HCT116 (cell line): ENCODE results near the gene TMEM26. TPM values are rescaled to one million over a fixed set of nuclear protein-coding genes. Genes with fewer than 3 reads are reported as not detected.

Experiments
- ATAC-seq: fragments of 200-7000 bp; cut with Tn5 transposase; 2 replicates; pipeline ENCODE4 v1.9.1; 2020; ENCODE audit warnings: mild to moderate bottlenecking, moderate library complexity
- BruUV-seq: library from RNA; stranded (reverse); fragments of 400-500 nt; replicated peaks from 2 replicates; lab custom pipeline; 2021; lab: Mats Ljungman, UMichigan
- CTCF ChIA-PET: fragments of 300-600 bp; sonication (Branson Sonifier 250); formaldehyde crosslinking; loops from one replicate; lab custom pipeline; 2021; ENCODE audit warnings: antibody characterized with exemption; lab: Charles Lee
- POLR2A ChIA-PET: fragments of 300-600, 350-600 bp; sonication (Branson Sonifier 250); formaldehyde crosslinking; loops from one replicate; lab custom pipeline; 2021; ENCODE audit warnings: antibody characterized with exemption; lab: Charles Lee
- RAD21 ChIA-PET, 2 experiments: fragments of 300-600 bp; sonication (Branson Sonifier 250); formaldehyde crosslinking; loops; one replicate each; lab custom pipeline; 2023; ENCODE audit warnings: low total read pairs in 2 of 2; ENCODE audit not compliant: uncharacterized antibody in 2 of 2, unreplicated experiment in 2 of 2, low non-redundant PET in 1 of 2; lab: Charles Lee
- DNase-seq: peaks from one replicate; pipeline ENCODE4 v3.0.0-alpha.2; 2010; ENCODE audit warnings: low read depth, low spot score
- H2AFZ ChIP-seq: fragments of 200-600 bp; shearing (Covaris generic), sonication (generic); 2 replicates; pipeline ENCODE4 v1.6.1; 2017; ENCODE audit warnings: low read depth, mixed run types, mixed read lengths, antibody characterized with exemption, low read length; ENCODE audit not compliant: poor library complexity, severe bottlenecking
- H3K27ac ChIP-seq: 2 replicates; pipeline ENCODE4 v1.5.1; 2012; ENCODE audit warnings: low read depth, low read length
- H3K27me3 ChIP-seq: fragments of 200-600 bp; sonication (generic); 2 replicates; pipeline ENCODE4 v1.6.1; 2016; ENCODE audit warnings: mixed run types, low read length, mixed read lengths; ENCODE audit not compliant: insufficient read depth
- H3K36me3 ChIP-seq, 2 experiments: fragments of 200-500 bp in 1 of 2; fragments of 200-600 bp in 1 of 2; sonication (Bioruptor generic) in 1 of 2; sonication (generic) in 1 of 2; 2 replicates each; pipeline versions ENCODE4 v1.5.1 to v1.6.1; 2014 to 2016; ENCODE audit warnings: low read length in 2 of 2, inconsistent platforms in 1 of 2, mixed read lengths in 1 of 2, mixed run types in 1 of 2; ENCODE audit not compliant: insufficient read depth in 2 of 2, control insufficient read depth in 1 of 2
- H3K4me1 ChIP-seq, 2 experiments: fragments of 200-600 bp in 1 of 2; sonication (generic) in 1 of 2; 2 replicates each; pipeline versions ENCODE4 v1.5.1 to v1.6.1; 2012 to 2017; ENCODE audit warnings: low read length in 2 of 2, inconsistent platforms in 1 of 2, mild to moderate bottlenecking in 1 of 2, mixed read lengths in 1 of 2, mixed run types in 1 of 2, moderate library complexity in 1 of 2; ENCODE audit not compliant: insufficient read depth in 2 of 2, control insufficient read depth in 1 of 2
- H3K4me2 ChIP-seq: fragments of 200-600 bp; sonication (generic); 2 replicates; pipeline ENCODE4 v1.6.1; 2017; ENCODE audit warnings: mixed run types, low read length, mixed read lengths
- H3K4me3 ChIP-seq, 2 experiments: fragments of 200-600 bp in 1 of 2; sonication (generic) in 1 of 2; replicated peaks in 1 of 2; 2 replicates each; pipeline ENCODE4 v1.5.1; 2011 to 2016; ENCODE audit warnings: low read length in 2 of 2, control low read depth in 1 of 2, low read depth in 1 of 2, mild to moderate bottlenecking in 1 of 2, mixed read lengths in 1 of 2, mixed run types in 1 of 2
- H3K79me2 ChIP-seq: fragments of 200-600 bp; sonication (generic); 2 replicates; pipeline ENCODE4 v1.6.1; 2017; ENCODE audit warnings: mild to moderate bottlenecking, mixed run types, low read length, moderate library complexity, mixed read lengths; ENCODE audit not compliant: insufficient read depth
- H3K9ac ChIP-seq: fragments of 200-600 bp; sonication (generic); 2 replicates; pipeline ENCODE4 v1.6.1; 2016; ENCODE audit warnings: low read length, mixed read lengths
- H3K9me2 ChIP-seq: fragments of 200-600 bp; sonication (generic), shearing (Covaris generic); 2 replicates; pipeline ENCODE4 v1.6.1; 2017; ENCODE audit warnings: mixed run types, mild to moderate bottlenecking, moderate library complexity; ENCODE audit not compliant: insufficient read depth
- H3K9me3 ChIP-seq, 2 experiments: fragments of 200-500 bp in 1 of 2; fragments of 200-600 bp in 1 of 2; sonication (Bioruptor generic) in 1 of 2; sonication (generic) in 1 of 2; 2 replicates each; pipeline ENCODE4 v1.6.1; 2014 to 2017; ENCODE audit warnings: low read length in 2 of 2, mixed read lengths in 2 of 2, inconsistent platforms in 1 of 2, low read depth in 1 of 2, mild to moderate bottlenecking in 1 of 2, mixed run types in 1 of 2, moderate library complexity in 1 of 2; ENCODE audit not compliant: control insufficient read depth in 1 of 2, insufficient read depth in 1 of 2
- H4K20me1 ChIP-seq: fragments of 200-600 bp; sonication (generic), shearing (Covaris generic); 2 replicates; pipeline ENCODE4 v1.6.1; 2017; ENCODE audit warnings: mixed run types, mild to moderate bottlenecking, moderate library complexity; ENCODE audit not compliant: insufficient read depth
- CEBPB ChIP-seq: IDR thresholded peaks from 2 replicates; pipeline ENCODE4 v1.6.1; 2012; ENCODE audit warnings: low read depth
- EGR1 ChIP-seq: IDR thresholded peaks from 2 replicates; pipeline ENCODE4 v1.6.1; 2012; ENCODE audit warnings: low read depth
- ELF1 ChIP-seq: IDR thresholded peaks from 2 replicates; pipeline ENCODE4 v1.6.1; 2012; ENCODE audit warnings: low read depth, borderline replicate concordance
- EZH2 ChIP-seq: fragments of 200-600 bp; sonication (generic); IDR thresholded peaks from 2 replicates; pipeline ENCODE4 v1.6.1; 2017; ENCODE audit warnings: antibody characterized with exemption, mixed run types
- EZH2phosphoT487 ChIP-seq: fragments of 200-600 bp; IDR thresholded peaks from 2 replicates; pipeline ENCODE4 v1.6.1; 2018; ENCODE audit warnings: antibody characterized with exemption, borderline replicate concordance
- FOSL1 ChIP-seq: IDR thresholded peaks from 2 replicates; pipeline ENCODE4 v1.6.1; 2012; ENCODE audit warnings: low read depth
- JUND ChIP-seq: IDR thresholded peaks from 2 replicates; pipeline ENCODE4 v1.6.1; 2012
- RAD21 ChIP-seq: IDR thresholded peaks from 2 replicates; pipeline ENCODE4 v1.6.1; 2012; ENCODE audit warnings: low read depth, mild to moderate bottlenecking
- SIN3A ChIP-seq: IDR thresholded peaks from 2 replicates; pipeline ENCODE4 v1.6.1; 2012; ENCODE audit warnings: low read depth
- SRF ChIP-seq: IDR thresholded peaks from 2 replicates; pipeline ENCODE4 v1.6.1; 2012; ENCODE audit warnings: low read depth
- TCF7L2 ChIP-seq: IDR thresholded peaks from 2 replicates; pipeline ENCODE4 v1.7.0; 2011; ENCODE audit warnings: borderline replicate concordance, inconsistent platforms; ENCODE audit not compliant: insufficient read depth, insufficient read length; ENCODE audit errors: extremely low read depth
- YY1 ChIP-seq: IDR thresholded peaks from 2 replicates; pipeline ENCODE4 v1.6.1; 2011; ENCODE audit warnings: low read length, low read depth, moderate library complexity, mild to moderate bottlenecking; ENCODE audit not compliant: insufficient replicate concordance; ENCODE audit errors: extremely low read depth
- ZFX ChIP-seq: fragments of 450-650 bp; IDR thresholded peaks from 2 replicates; pipeline ENCODE4 v1.6.1; 2017
- ZNF274 ChIP-seq: fragments of 200-500 bp; sonication (Bioruptor generic); IDR thresholded peaks from 2 replicates; pipeline ENCODE4 v1.6.1; 2014; ENCODE audit warnings: mild to moderate bottlenecking, low read depth, low read length, inconsistent platforms
- intact Hi-C: fragments of 100-400 bp; cut with micrococcal nuclease; formaldehyde crosslinking; loops from 2 replicates; pipeline ENCODE4 v1.10.0; 2022
- total RNA-seq: library from RNA; stranded (reverse); gene quantifications from one replicate; pipeline ENCODE4 v1.2.1, GENCODE V29; 2021; ENCODE audit not compliant: unreplicated experiment
- TF ChIP-seq, protein P1 (sequence below): IDR thresholded peaks from 2 replicates; pipeline ENCODE4 v1.6.1; 2012
- TF ChIP-seq, protein P2 (sequence below), 3 experiments: fragments of 200-600 bp in 1 of 3; sonication (generic) in 1 of 3; IDR thresholded peaks in 2 of 3; conservative IDR thresholded peaks in 1 of 3; 2 replicates each; pipeline ENCODE4 v1.5.1; 2012 to 2017; ENCODE audit warnings: low read depth in 2 of 3, low read length in 2 of 3, antibody characterized with exemption in 1 of 3, borderline replicate concordance in 1 of 3, control low read depth in 1 of 3, mild to moderate bottlenecking in 1 of 3, mixed read lengths in 1 of 3, mixed run types in 1 of 3, moderate library complexity in 1 of 3; ENCODE audit not compliant: insufficient read depth in 1 of 3
- TF ChIP-seq, protein P3 (sequence below): IDR thresholded peaks from 2 replicates; pipeline ENCODE4 v1.6.1; 2012

Gene TMEM26
- total RNA-seq, 1 experiment from 2014 or later, result not detected

DNA sequence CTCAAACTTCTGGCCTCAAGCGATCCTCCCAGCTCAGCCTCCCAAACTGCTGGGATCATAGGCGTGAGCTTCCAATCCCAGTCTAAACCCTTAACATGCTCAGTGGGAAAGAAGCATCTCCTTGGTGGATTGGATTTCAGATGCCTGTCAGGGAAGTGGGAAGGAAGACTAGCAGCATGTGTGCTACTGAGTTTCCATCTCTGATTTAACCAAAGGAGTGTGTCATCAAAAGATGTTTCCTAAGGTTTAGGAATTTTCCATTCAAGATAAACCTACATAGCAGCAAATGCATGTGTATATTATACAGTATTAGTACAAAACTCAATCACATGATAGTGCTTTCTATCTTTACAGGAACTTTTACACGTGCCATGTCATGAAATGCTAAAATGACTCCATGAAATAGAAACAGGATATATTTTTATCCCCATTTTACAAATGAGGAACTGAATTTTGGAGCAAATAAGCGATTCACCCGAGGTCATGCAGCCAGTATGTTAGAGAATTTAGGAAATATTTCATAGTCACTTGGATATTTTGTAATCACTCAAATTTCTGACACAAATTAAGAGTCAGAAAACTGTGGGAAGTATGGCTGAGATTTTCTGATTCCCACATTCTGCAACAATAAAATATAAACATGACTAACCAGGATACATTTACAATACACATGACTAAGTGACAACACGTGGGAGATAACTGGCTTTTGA is 11.4 kb upstream of the TMEM26 start:
- no peak for ATAC-seq
- no peak for DNase-seq
- no peaks in the 10 kb centered on the region for H3K9me2 ChIP-seq
- H3K27me3 ChIP-seq, result no peaks in the 10 kb centered on the region
- no peak overlapping the region for H3K27ac ChIP-seq
- no peaks in the 10 kb centered on the region for H3K79me2 ChIP-seq
- no peak overlapping the region for H3K4me3 ChIP-seq
- no peak overlapping the region for H3K4me2 ChIP-seq
- no peaks in the 10 kb centered on the region for H3K9me3 ChIP-seq
- no peak overlapping the region for H2AFZ ChIP-seq
- ChIA-PET RAD21 (no interaction called here), POLR2A (no interaction called here), CTCF (no interaction called here)
- no TSS peak for BruUV-seq
- no peaks in the 10 kb centered on the region for H3K36me3 ChIP-seq
- no peak overlapping the region for H3K9ac ChIP-seq
- H4K20me1 ChIP-seq, result no peaks in the 10 kb centered on the region
- TF ChIP-seq, protein P1, sequence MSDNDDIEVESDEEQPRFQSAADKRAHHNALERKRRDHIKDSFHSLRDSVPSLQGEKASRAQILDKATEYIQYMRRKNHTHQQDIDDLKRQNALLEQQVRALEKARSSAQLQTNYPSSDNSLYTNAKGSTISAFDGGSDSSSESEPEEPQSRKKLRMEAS, result no peak
- H3K4me1 ChIP-seq, result no peaks in the 10 kb centered on the region
- intact Hi-C loops, result no loop called here

DNA sequence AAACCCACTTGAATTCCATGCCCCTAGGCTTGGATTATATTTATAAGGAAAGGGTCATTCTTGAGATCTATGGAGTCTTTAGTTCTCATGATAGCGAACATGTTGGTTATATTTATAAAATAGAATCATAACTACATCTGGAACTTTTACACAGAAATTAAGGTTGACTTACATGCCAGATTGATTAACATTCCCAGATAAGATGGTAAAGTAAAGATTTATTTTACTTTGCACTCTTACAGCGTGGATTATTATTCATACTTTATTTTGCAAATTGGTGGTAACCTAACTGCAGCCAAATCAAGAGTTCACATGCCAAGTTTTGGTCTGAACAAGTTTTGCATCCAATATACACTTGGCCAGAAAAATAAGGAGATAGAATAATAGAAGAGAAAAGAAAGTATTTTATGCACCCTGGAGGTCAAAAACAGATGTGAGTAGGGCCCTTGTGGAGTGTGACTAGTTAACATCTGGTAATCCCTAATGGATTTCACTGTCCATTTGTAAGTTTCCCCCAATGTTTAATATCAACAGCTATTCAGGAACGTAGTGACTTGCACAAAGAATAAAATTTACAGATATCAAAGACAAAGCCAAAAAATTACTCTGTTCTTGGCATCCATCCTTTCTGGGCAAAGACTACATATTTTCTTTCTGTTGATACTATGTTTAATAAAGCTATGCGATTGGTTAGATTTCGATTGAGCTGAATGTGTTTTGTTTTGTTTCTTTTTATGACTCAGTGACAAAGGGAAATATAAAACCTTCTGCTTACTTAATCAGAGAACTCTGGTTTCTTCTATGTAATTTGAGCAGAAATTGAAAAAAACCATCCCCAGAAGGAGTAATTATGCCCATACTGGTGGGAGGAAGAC is 10.1 kb upstream of the TMEM26 start:
- Histone ChIP-seq H3K27ac (no peak overlapping the region), H3K36me3 (no peaks in the 10 kb centered on the region), H3K9ac (no peak overlapping the region), H3K4me1 (no peaks in the 10 kb centered on the region), H3K9me3 (no peaks in the 10 kb centered on the region), H4K20me1 (no peaks in the 10 kb centered on the region), H3K27me3 (no peaks in the 10 kb centered on the region), H3K4me2 (no peak overlapping the region), H3K9me2 (no peaks in the 10 kb centered on the region), H2AFZ (no peak overlapping the region), H3K79me2 (no peaks in the 10 kb centered on the region), H3K4me3 (no peak overlapping the region)
- BruUV-seq, result no TSS peak
- DNase-seq, result no peak
- ChIA-PET CTCF (no interaction called here), POLR2A (no interaction called here), RAD21 (no interaction called here)
- intact Hi-C loops, result no loop called here
- ATAC-seq, result no peak
- TF ChIP-seq, protein P2, sequence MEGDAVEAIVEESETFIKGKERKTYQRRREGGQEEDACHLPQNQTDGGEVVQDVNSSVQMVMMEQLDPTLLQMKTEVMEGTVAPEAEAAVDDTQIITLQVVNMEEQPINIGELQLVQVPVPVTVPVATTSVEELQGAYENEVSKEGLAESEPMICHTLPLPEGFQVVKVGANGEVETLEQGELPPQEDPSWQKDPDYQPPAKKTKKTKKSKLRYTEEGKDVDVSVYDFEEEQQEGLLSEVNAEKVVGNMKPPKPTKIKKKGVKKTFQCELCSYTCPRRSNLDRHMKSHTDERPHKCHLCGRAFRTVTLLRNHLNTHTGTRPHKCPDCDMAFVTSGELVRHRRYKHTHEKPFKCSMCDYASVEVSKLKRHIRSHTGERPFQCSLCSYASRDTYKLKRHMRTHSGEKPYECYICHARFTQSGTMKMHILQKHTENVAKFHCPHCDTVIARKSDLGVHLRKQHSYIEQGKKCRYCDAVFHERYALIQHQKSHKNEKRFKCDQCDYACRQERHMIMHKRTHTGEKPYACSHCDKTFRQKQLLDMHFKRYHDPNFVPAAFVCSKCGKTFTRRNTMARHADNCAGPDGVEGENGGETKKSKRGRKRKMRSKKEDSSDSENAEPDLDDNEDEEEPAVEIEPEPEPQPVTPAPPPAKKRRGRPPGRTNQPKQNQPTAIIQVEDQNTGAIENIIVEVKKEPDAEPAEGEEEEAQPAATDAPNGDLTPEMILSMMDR (IDR thresholded peaks at IDR 0.05 in 2 of 3, conservative IDR thresholded peaks at IDR 0.05 in 1 of 3; ENCODE audit: borderline replicate concordance in 1 of 3, insufficient read depth in 1 of 3, low read depth in 2 of 3, low read length in 2 of 3), result no peak
- TF ChIP-seq FOSL1 (no peak), SRF (no peak), TCF7L2 (no peak), EZH2phosphoT487 (no peak), RAD21 (no peak), ZNF274 (no peak), EGR1 (no peak), YY1 (no peak), ZFX (no peak), ELF1 (no peak), JUND (no peak), CEBPB (no peak), SIN3A (no peak), EZH2 (no peak)
- TF ChIP-seq, protein P1, result no peak
- TF ChIP-seq, protein P3, sequence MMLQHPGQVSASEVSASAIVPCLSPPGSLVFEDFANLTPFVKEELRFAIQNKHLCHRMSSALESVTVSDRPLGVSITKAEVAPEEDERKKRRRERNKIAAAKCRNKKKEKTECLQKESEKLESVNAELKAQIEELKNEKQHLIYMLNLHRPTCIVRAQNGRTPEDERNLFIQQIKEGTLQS, result no peak
